Activated naive CD8-positive, alpha-beta T cell treated with anti-CD3 and anti-CD28 coated beads, Interleukin-2, amount 10 ng/mL, durations not matched to agents 7 days and 5 days (primary cell): ENCODE data around the gene HDLBP. TPM values are rescaled to one million over a fixed set of nuclear protein-coding genes. Genes with fewer than 3 reads are reported as not detected.

Experiments used
- ATAC-seq: fragments of 150-1000 bp; cut with Tn5 transposase; one replicate; pipeline ENCODE4 v1.10.0; 2021; ENCODE audit warnings: low read depth, moderate library complexity
- POLR2A ChIA-PET: fragments of 350-600 bp; sonication (Branson Sonifier 250); formaldehyde crosslinking; loops from one replicate; lab custom pipeline; 2021; ENCODE audit warnings: antibody characterized with exemption; lab: Charles Lee
- DNase-seq: peaks from one replicate; pipeline ENCODE4 v3.0.0; 2021
- H3K27ac Mint-ChIP-seq: one replicate; pipeline ENCODE4 v1.8.0; 2022; ENCODE audit warnings: mild to moderate bottlenecking, mixed read lengths
- H3K27me3 Mint-ChIP-seq: one replicate; pipeline ENCODE4 v1.8.0; 2022; ENCODE audit warnings: mild to moderate bottlenecking, moderate library complexity, mixed read lengths
- H3K36me3 Mint-ChIP-seq: one replicate; pipeline ENCODE4 v1.8.0; 2021; ENCODE audit warnings: mild to moderate bottlenecking, mixed read lengths
- H3K4me1 Mint-ChIP-seq: one replicate; pipeline ENCODE4 v1.8.0; 2021; ENCODE audit warnings: mixed read lengths
- H3K4me3 Mint-ChIP-seq: one replicate; pipeline ENCODE4 v1.8.0; 2022; ENCODE audit warnings: mild to moderate bottlenecking, moderate library complexity, mixed read lengths
- H3K9me3 Mint-ChIP-seq: one replicate; pipeline ENCODE4 v1.8.0; 2021; ENCODE audit warnings: mixed read lengths
- total RNA-seq, 2 experiments: library from RNA; stranded (reverse); gene quantifications; one replicate each; pipeline ENCODE4 v1.2.3, GENCODE V29; 2021

The HDLBP gene
- total RNA-seq, 2 experiments from 2014 or later = 158 TPM

DNA sequence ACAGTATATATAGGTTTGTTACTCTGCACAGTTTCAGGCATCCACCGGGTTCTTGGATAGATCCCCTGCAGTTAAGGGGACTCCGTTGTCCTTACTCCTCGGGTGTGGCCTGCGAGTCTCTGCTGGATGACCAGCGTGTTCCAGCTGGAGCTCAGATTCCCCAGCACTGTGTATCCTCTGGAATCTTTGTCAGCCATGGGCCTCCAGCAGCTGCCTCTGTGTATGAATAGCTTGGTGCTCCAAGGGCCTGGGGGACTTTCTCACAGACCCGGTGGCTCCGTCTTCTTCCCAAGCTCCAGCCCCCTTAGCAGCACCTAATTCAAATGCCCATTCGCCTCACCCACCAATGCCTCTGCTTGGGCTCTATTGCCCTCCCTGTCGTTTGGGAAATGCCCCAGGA lies 120.7 kb downstream of the HDLBP start:
- H3K4me1 Mint-ChIP-seq = no peaks in the 10 kb centered on the region
- H3K36me3 Mint-ChIP-seq = no peaks in the 10 kb centered on the region
- POLR2A ChIA-PET = no interaction called here
- ATAC-seq (no peak), DNase-seq (no peak)
- no peaks in the 10 kb centered on the region for H3K9me3 Mint-ChIP-seq
- H3K27me3 Mint-ChIP-seq = no peaks in the 10 kb centered on the region
- no peak overlapping the region for H3K4me3 Mint-ChIP-seq
- no peak overlapping the region for H3K27ac Mint-ChIP-seq

DNA sequence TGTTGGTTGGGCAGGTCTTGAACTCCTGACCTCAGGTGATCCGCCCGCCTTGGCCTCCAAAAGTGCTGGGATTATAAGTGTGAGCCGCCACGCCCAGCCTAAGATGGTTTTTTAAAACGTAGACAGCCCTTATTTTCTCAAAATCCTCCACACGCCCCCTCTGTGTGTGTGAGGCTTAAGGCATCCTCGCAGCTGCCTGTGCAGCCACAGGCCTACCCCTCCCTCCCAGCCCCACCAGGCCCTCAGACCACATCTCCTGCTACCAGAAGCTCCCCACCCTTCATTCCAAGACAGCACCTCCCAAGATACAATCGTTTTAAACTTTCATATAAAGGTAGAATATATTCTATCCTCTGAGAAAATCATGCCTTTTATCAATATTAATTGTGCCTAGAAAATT lies 122.2 kb downstream of the HDLBP start:
- H3K36me3 Mint-ChIP-seq = no peaks in the 10 kb centered on the region
- POLR2A ChIA-PET = no interaction called here
- no peak for ATAC-seq
- H3K27ac Mint-ChIP-seq = no peak overlapping the region
- no peaks in the 10 kb centered on the region for H3K4me1 Mint-ChIP-seq
- DNase-seq = no peak
- H3K27me3 Mint-ChIP-seq = no peaks in the 10 kb centered on the region
- no peak overlapping the region for H3K4me3 Mint-ChIP-seq
- no peaks in the 10 kb centered on the region for H3K9me3 Mint-ChIP-seq

- no peaks in the 10 kb centered on the region for H3K27me3 Mint-ChIP-seq
- no peaks in the 10 kb centered on the region for H3K4me1 Mint-ChIP-seq
- POLR2A ChIA-PET = no interaction called here
- H3K9me3 Mint-ChIP-seq = no peaks in the 10 kb centered on the region
- no peaks in the 10 kb centered on the region for H3K36me3 Mint-ChIP-seq
- H3K4me3 Mint-ChIP-seq = no peak overlapping the region
- no peak overlapping the region for H3K27ac Mint-ChIP-seq
- DNase-seq (no peak), ATAC-seq (no peak)
These were observed 124.4 kb downstream of the HDLBP start for GRCh38 chr2:241191081-241191480.

GRCh38 chr2:241190291-241190981 lies 125.0 kb downstream of the HDLBP start:
- Mint-ChIP-seq H3K27ac (no peak overlapping the region), H3K4me3 (no peak overlapping the region), H3K36me3 (no peaks in the 10 kb centered on the region), H3K9me3 (no peaks in the 10 kb centered on the region), H3K27me3 (no peaks in the 10 kb centered on the region), H3K4me1 (no peaks in the 10 kb centered on the region)
- POLR2A ChIA-PET = no interaction called here
- ATAC-seq (no peak), DNase-seq (no peak)

- no peaks in the 10 kb centered on the region for H3K4me1 Mint-ChIP-seq
- no peak overlapping the region for H3K27ac Mint-ChIP-seq
- ATAC-seq (no peak), DNase-seq (no peak)
- no peaks in the 10 kb centered on the region for H3K9me3 Mint-ChIP-seq
- POLR2A ChIA-PET = no interaction called here
- H3K36me3 Mint-ChIP-seq = peaks cover 2% of the 10 kb centered on the region
- no peaks in the 10 kb centered on the region for H3K27me3 Mint-ChIP-seq
- H3K4me3 Mint-ChIP-seq = no peak overlapping the region
These were observed 125.6 kb downstream of the HDLBP start for GRCh38 chr2:241189856-241190201.

DNA sequence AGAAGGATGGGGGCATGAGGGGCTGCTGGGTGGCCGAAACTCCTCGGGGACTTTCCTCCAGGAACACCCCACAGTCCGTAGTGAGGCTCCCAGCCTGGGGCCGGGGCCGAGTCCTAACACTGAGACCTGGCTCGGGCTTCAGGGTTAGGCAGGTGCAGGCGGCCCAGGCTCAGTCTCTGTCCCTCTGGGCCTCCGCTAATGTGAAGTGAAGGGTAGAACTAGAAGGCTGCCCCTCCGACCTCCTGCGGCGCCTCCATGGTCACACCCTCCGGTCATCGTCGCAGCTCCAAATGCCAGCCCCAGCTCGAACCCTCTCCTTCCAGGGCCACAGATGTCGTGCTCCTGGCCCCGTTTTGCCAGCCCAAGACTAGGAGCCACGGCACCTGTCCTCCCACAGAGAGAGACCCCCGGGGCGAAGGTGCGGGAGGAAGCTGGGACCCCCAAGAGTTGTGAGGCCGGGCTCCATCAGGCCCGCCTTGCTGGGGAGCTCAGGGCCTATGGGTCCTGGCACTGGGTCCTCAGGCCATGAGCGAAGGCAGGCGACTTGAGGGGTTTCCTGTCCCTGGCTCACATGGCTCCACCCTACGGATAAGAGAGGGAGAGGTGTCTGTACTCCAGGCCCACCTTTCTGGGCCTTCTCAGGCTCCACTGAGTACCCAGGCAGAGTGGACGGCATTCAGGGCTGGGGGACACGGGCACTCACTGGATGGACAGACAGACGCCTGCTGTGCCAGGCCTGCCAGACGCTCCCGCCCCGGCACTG lies 126.2 kb downstream of the HDLBP start:
- no peak for DNase-seq
- H3K27me3 Mint-ChIP-seq = no peaks in the 10 kb centered on the region
- POLR2A ChIA-PET = no interaction called here
- ATAC-seq = no peak
- no peak overlapping the region for H3K27ac Mint-ChIP-seq
- H3K4me1 Mint-ChIP-seq = no peaks in the 10 kb centered on the region
- peaks cover 2% of the 10 kb centered on the region for H3K36me3 Mint-ChIP-seq
- H3K4me3 Mint-ChIP-seq = no peak overlapping the region
- H3K9me3 Mint-ChIP-seq = no peaks in the 10 kb centered on the region

DNA sequence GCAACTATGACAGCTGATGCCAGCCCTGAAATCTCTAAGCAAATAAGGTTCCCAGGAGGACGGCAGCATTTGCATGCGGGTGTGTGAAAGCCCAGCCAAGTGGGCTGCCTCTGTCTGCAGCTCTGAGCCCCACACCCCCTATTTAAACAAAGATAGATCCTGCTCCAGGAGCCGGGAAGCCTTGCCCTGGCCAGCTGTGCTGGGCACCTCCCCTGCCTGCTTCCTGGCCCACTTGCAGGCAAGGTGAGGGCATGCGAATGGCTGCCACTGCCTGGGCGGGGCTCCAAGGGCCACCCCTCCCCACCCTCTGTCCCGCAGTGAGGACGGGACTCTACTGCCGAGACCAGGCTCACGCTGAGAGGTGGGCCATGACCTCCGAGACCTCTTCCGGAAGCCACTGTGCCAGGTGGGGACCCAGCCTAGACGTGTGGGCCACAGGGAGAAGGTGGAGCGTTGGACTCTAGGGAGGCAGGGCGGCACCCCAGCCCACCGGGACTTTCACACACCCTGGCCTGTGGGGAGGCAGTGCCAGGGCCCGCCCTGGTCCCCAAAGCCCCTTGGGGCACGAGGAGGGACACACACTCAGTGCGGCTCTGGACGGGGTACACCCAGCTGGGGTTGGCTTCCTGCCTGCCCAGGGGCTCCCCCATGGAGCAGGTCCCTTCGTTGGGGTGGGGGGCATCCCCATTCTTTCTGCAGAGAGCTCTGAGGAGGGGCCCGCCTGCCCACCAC lies 126.9 kb downstream of the HDLBP start, which contains the start of gene ANO7:
Gene ANO7, plus strand, starts transcription at position 317 of the 732 bp plus-strand sequence. CDS start 1,387 bp downstream, outside the sequence.
- POLR2A ChIA-PET = no interaction called here
- H3K4me1 Mint-ChIP-seq = no peaks in the 10 kb centered on the region
- no peak for DNase-seq
- H3K27ac Mint-ChIP-seq = no peak within 1 kb of the TSS
- no peaks in the 10 kb centered on the region for H3K9me3 Mint-ChIP-seq
- no peak within 1 kb of the TSS for H3K4me3 Mint-ChIP-seq
- peaks cover 2% of the 10 kb centered on the region for H3K36me3 Mint-ChIP-seq
- H3K27me3 Mint-ChIP-seq = no peaks in the 10 kb centered on the region
- ATAC-seq = no peak

GRCh38 chr2:241187918-241188234 lies 127.6 kb downstream of the HDLBP start:
- ATAC-seq (no peak), DNase-seq (no peak)
- no peak overlapping the region for H3K4me3 Mint-ChIP-seq
- POLR2A ChIA-PET = no interaction called here
- no peaks in the 10 kb centered on the region for H3K9me3 Mint-ChIP-seq
- H3K27ac Mint-ChIP-seq = no peak overlapping the region
- no peaks in the 10 kb centered on the region for H3K27me3 Mint-ChIP-seq
- peaks cover 2% of the 10 kb centered on the region for H3K36me3 Mint-ChIP-seq
- no peaks in the 10 kb centered on the region for H3K4me1 Mint-ChIP-seq

DNA sequence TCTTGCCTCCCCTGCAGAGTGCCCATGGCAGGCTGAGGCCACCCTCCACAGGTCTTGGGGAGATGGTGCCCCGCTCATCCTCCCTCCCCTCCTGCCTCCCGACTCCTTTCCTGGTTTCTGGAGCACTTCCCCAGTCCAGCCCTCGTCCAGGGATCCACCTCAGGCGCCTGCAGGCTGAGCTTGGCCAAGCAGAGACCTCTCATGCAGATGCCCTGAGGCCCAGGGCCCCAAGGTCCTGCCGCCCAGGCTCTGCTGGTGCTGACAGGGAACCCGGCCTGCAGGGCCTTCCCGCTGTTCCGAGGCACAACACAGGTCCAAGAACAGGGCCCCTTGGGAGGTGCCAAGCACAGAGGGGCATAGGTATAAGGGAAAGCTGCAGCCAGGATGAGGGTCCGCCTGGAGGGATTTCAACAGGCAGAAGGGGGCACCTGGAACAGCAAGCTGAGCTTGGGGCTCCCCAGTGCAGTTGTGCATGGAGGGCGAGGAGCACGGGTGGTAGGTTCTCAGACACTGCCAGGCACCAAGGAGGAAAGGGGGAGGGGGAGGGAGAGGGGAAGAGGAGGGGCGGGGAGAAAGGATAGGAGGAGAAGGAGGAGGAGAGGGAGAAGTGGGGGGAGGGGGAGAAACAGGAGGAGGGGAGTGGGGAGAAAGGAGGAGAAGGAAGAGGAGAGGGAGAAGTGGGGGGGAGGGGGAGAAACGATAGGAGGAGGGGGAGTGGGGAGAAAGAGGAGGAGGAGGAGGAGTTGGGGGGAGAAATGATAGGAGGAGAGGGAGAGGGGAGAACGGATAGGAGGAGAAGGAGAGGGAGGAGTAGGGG lies 128.2 kb downstream of the HDLBP start:
- no peaks in the 10 kb centered on the region for H3K9me3 Mint-ChIP-seq
- DNase-seq (no peak), ATAC-seq (no peak)
- H3K27ac Mint-ChIP-seq = no peak overlapping the region
- H3K4me1 Mint-ChIP-seq = no peaks in the 10 kb centered on the region
- POLR2A ChIA-PET = no interaction called here
- H3K27me3 Mint-ChIP-seq = no peaks in the 10 kb centered on the region
- H3K36me3 Mint-ChIP-seq = peaks cover 2% of the 10 kb centered on the region
- no peak overlapping the region for H3K4me3 Mint-ChIP-seq

GRCh38 chr2:241185961-241186360 lies 129.5 kb downstream of the HDLBP start:
- H3K27me3 Mint-ChIP-seq = no peaks in the 10 kb centered on the region
- ATAC-seq (no peak), DNase-seq (no peak)
- H3K4me1 Mint-ChIP-seq = no peaks in the 10 kb centered on the region
- no peak overlapping the region for H3K27ac Mint-ChIP-seq
- H3K4me3 Mint-ChIP-seq = no peak overlapping the region
- POLR2A ChIA-PET = no interaction called here
- H3K9me3 Mint-ChIP-seq = no peaks in the 10 kb centered on the region
- H3K36me3 Mint-ChIP-seq = peaks cover 2% of the 10 kb centered on the region

DNA sequence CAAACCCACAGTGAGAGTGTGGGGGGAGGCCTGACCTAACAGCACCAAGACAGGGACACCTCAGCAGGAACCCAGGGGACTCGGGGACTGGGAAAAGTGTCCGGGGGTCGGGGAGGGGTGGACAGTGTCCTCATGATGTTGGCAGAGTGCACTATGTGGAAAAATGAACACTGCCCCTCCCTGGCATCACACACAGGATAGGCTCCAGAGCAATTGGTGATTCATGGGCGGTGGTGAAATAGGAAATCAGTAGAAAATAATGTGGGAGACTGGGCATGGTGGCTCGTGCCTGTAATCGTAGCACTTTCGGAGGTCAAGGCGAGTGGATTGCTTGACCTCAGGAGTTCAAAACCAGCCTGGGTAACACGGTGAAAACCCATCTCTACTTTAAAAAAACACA lies 130.6 kb downstream of the HDLBP start:
- H3K36me3 Mint-ChIP-seq = peaks cover 2% of the 10 kb centered on the region
- POLR2A ChIA-PET = no interaction called here
- H3K4me1 Mint-ChIP-seq = no peaks in the 10 kb centered on the region
- no peak for DNase-seq
- ATAC-seq = no peak
- H3K9me3 Mint-ChIP-seq = no peaks in the 10 kb centered on the region
- H3K27me3 Mint-ChIP-seq = no peaks in the 10 kb centered on the region
- no peak overlapping the region for H3K4me3 Mint-ChIP-seq
- H3K27ac Mint-ChIP-seq = no peak overlapping the region

DNA sequence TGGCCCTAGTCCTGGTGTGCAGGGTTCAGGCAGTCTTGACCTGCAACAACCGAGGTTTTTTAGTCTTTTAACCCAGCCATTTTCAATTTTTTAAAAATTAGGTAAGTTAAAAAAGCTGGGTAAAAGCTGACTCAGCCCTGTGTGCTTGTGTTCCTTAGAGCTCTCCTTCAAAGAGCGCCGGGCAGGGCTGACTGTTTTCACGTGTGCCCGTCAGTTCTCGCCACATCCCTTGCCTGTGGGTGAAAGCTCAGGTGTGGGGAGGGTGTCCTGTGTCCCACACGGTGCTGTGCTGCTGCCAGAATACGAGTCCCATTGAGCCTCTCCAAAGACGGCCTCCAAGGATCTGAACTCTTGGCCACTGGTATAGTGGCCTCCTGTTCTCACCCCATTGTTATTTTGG lies 132.3 kb downstream of the HDLBP start:
- no peaks in the 10 kb centered on the region for H3K9me3 Mint-ChIP-seq
- ATAC-seq (no peak), DNase-seq (no peak)
- peaks cover 2% of the 10 kb centered on the region for H3K36me3 Mint-ChIP-seq
- H3K27me3 Mint-ChIP-seq = no peaks in the 10 kb centered on the region
- H3K4me1 Mint-ChIP-seq = no peaks in the 10 kb centered on the region
- no peak overlapping the region for H3K27ac Mint-ChIP-seq
- no peak overlapping the region for H3K4me3 Mint-ChIP-seq
- POLR2A ChIA-PET = no interaction called here

DNA sequence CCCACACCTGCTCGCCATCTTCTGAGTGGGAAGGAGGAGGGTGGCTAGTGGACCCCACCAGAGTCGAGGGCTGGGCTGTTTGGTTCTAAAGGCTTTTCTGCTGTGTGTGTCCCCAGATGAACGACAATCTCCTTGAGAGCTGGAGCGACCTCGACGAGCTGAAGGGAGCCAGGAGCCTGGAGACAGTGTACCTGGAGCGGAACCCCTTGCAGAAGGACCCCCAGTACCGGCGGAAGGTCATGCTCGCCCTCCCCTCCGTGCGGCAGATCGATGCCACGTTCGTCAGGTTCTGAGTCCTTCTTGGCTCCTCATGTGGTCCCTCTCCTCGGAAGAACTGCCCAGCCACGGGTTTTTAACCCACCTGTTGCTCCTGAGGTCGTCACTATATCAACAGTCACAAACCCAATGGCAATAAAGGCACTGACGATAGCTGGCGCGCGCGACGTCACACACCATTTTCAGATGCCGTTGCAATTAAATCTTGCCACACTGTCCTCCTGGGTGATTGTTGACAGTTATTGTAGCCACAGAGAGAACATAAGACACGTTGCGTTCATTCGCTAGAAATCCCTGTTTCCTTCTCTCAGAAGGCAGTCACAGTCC lies 132.8 kb downstream of the HDLBP start:
- H3K9me3 Mint-ChIP-seq = no peaks in the 10 kb centered on the region
- no peaks in the 10 kb centered on the region for H3K27me3 Mint-ChIP-seq
- no peak overlapping the region for H3K27ac Mint-ChIP-seq
- peaks cover 4% of the 10 kb centered on the region for H3K36me3 Mint-ChIP-seq
- POLR2A ChIA-PET = no interaction called here
- DNase-seq = no peak
- no peak overlapping the region for H3K4me3 Mint-ChIP-seq
- ATAC-seq = no peak
- H3K4me1 Mint-ChIP-seq = no peaks in the 10 kb centered on the region
